T-cell (primary cell): ENCODE measurements around the gene NONO. TPM values are rescaled to one million over a fixed set of nuclear protein-coding genes. Genes with fewer than 3 reads are reported as not detected.
A peak's percentile ranks its signal among the peaks of the same experiment; 100 is the strongest.
"Not testable (repeated sequence)": the region's sequence is repeated elsewhere in the genome, so short reads cannot be mapped to it uniquely, and the experiment has no call there.

Experiments
- ATAC-seq, 4 experiments: fragments of 200-7000 bp in 3 of 4; fragments of 150-1000 bp in 1 of 4; cut with Tn5 transposase; replicated peaks in 1 of 4; 1 replicate in 3 of 4; 2 replicates in 1 of 4; pipeline ENCODE4 v1.10.0; 2021; ENCODE audit warnings: moderate library complexity in 3 of 4, mild to moderate bottlenecking in 2 of 4, moderate number of reproducible peaks in 1 of 4
- CTCF ChIA-PET, 2 donors: fragments of 300-600 bp; sonication (Branson Sonifier 250); formaldehyde crosslinking; loops; one replicate each; lab custom pipeline; 2022; ENCODE audit warnings: antibody characterized with exemption in 2 of 2; lab: Charles Lee
- POLR2A ChIA-PET, 2 donors: fragments of 300-600 bp; sonication (Branson Sonifier 250); formaldehyde crosslinking; loops; one replicate each; lab custom pipeline; 2022; ENCODE audit warnings: antibody characterized with exemption in 2 of 2; lab: Charles Lee
- DNase-seq, 35 experiments: peaks; one replicate each; pipeline versions ENCODE4 v3.0.0 to v3.0.0-alpha.2; 2013 to 2023
- H3K27ac ChIP-seq: one replicate; pipeline ENCODE4 v1.5.1; 2013; ENCODE audit warnings: low read length
- H3K27me3 ChIP-seq, 2 experiments: replicated peaks in 1 of 2; 1 replicate in 1 of 2; 2 replicates in 1 of 2; pipeline versions ENCODE4 v1.6.1 to v1.7.0; 2013; ENCODE audit warnings: low read length in 1 of 2, mixed read lengths in 1 of 2; ENCODE audit not compliant: control insufficient read depth in 2 of 2, insufficient read depth in 2 of 2; ENCODE audit errors: extremely low read depth in 1 of 2
- H3K36me3 ChIP-seq, 2 donors: 1 replicate in 1 of 2; 2 replicates in 1 of 2; pipeline versions ENCODE4 v1.6.1 to v1.7.0; 2013; ENCODE audit warnings: low read length in 1 of 2; ENCODE audit not compliant: control insufficient read depth in 2 of 2, insufficient read depth in 1 of 2; ENCODE audit errors: extremely low read depth in 1 of 2
- H3K4me1 ChIP-seq, 2 experiments: 1 replicate in 1 of 2; 2 replicates in 1 of 2; pipeline versions ENCODE4 v1.6.1 to v1.7.0; 2013; ENCODE audit warnings: low read length in 2 of 2, mixed read lengths in 1 of 2; ENCODE audit not compliant: insufficient read depth in 2 of 2, control insufficient read depth in 1 of 2; ENCODE audit errors: extremely low read depth in 1 of 2
- H3K4me3 ChIP-seq, 2 donors: 1 replicate in 1 of 2; 2 replicates in 1 of 2; pipeline versions ENCODE4 v1.5.1 to v1.7.0; 2013; ENCODE audit warnings: mild to moderate bottlenecking in 2 of 2, low read length in 1 of 2, moderate library complexity in 1 of 2; ENCODE audit not compliant: control insufficient read depth in 1 of 2; ENCODE audit errors: extremely low read depth in 1 of 2
- H3K9me3 ChIP-seq: 2 replicates; pipeline ENCODE4 v1.7.0; 2013
- H3K27ac Mint-ChIP-seq, 2 donors: one replicate each; pipeline ENCODE4 v1.8.0; 2020 to 2021; ENCODE audit warnings: mild to moderate bottlenecking in 2 of 2, mixed read lengths in 2 of 2
- H3K27me3 Mint-ChIP-seq, 2 donors: one replicate each; pipeline ENCODE4 v1.8.0; 2021 to 2022; ENCODE audit warnings: mixed read lengths in 2 of 2
- H3K36me3 Mint-ChIP-seq: one replicate; pipeline ENCODE4 v1.8.0; 2021; ENCODE audit warnings: mixed read lengths
- H3K4me1 Mint-ChIP-seq, 3 donors: one replicate each; pipeline ENCODE4 v1.8.0; 2020 to 2022; ENCODE audit warnings: mixed read lengths in 3 of 3, mild to moderate bottlenecking in 1 of 3
- H3K4me3 Mint-ChIP-seq, 3 donors: one replicate each; pipeline ENCODE4 v1.8.0; 2020 to 2022; ENCODE audit warnings: mild to moderate bottlenecking in 3 of 3, mixed read lengths in 3 of 3, moderate library complexity in 3 of 3
- H3K9me3 Mint-ChIP-seq, 3 donors: one replicate each; pipeline ENCODE4 v1.8.0; 2020 to 2022; ENCODE audit warnings: mixed read lengths in 3 of 3
- WGBS: methylation state at CpG from one replicate; pipeline ENCODE4 v1.1.5; 2013; ENCODE audit warnings: missing lambda C conversion rate; ENCODE audit not compliant: insufficient coverage; 5-methylcytosine and 5-hydroxymethylcytosine counted together
- total RNA-seq, 35 experiments: library from RNA in 6 of 35; stranded (reverse) in 6 of 35; fragments of 120-200 nt in 1 of 35; gene quantifications; one replicate each; pipeline versions ENCODE4 v1.2.1 to v1.2.4 and lab custom pipeline; 2013 to 2026

The NONO gene
- total RNA-seq, 5 donors from 2014 or later (not counting 1 experiment from before 2014, with no cell fraction given), result 322 to 419 (median 348) TPM

- peaks cover 0 to 10% of the 10 kb centered on the region in 2 donors for H3K27me3 Mint-ChIP-seq
- no peaks in the 10 kb centered on the region for H3K9me3 ChIP-seq
- no peaks in the 10 kb centered on the region for H3K4me1 Mint-ChIP-seq
- H3K4me1 ChIP-seq, result no peaks in the 10 kb centered on the region
- no peaks in the 10 kb centered on the region for H3K36me3 Mint-ChIP-seq
- no peaks in the 10 kb centered on the region for H3K27me3 ChIP-seq
- POLR2A ChIA-PET, result no interaction called here
- no peak overlapping the region for H3K27ac Mint-ChIP-seq
- DNase-seq (no peak), ATAC-seq (no peak)
- 96% methylated on average over 11 of the region's 19 CpGs for WGBS
- no peaks in the 10 kb centered on the region for H3K9me3 Mint-ChIP-seq
- H3K27ac ChIP-seq, result no peak overlapping the region
- H3K4me3 ChIP-seq, result no peak overlapping the region
- H3K4me3 Mint-ChIP-seq, result no peak overlapping the region
- CTCF ChIA-PET, result no interaction called here
- no peaks in the 10 kb centered on the region for H3K36me3 ChIP-seq
These were observed 13.5 kb upstream of the NONO start for GRCh38 chrX:71269801-71270395.

GRCh38 chrX:71272313-71272712 is 11.1 kb upstream of the NONO start:
- H3K4me3 Mint-ChIP-seq, H3K36me3 Mint-ChIP-seq, H3K27me3 ChIP-seq, H3K4me3 ChIP-seq, POLR2A ChIA-PET, DNase-seq, H3K9me3 Mint-ChIP-seq, H3K4me1 ChIP-seq, ATAC-seq, H3K27ac ChIP-seq, H3K4me1 Mint-ChIP-seq, H3K9me3 ChIP-seq, H3K27me3 Mint-ChIP-seq, CTCF ChIA-PET, H3K36me3 ChIP-seq, H3K27ac Mint-ChIP-seq: not testable (repeated sequence)
- no CpG with 5 or more reads among the region's 2 CpGs for WGBS

DNA sequence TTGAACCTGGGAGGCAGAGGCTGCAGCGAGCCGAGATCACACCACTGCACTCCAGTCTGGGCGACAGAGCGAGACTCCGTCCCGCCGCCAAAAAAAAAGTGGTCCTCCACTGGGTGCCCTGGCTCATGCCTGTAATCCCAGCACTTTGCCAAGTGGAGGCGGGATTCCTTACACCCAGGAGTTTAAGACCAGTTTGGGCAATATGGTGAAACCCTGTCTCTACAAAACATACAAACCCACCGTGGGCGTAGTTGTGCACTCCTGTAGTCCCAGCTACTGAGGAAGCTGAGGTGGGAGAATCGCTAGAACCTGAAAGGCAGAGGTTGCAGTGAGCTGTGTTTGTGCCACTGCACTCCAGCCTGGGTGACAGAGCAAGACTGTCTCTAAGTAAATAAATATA is 2.1 kb upstream of the NONO start:
- not testable (repeated sequence) for H3K9me3 ChIP-seq, H3K4me3 Mint-ChIP-seq
- CTCF ChIA-PET, result interaction anchor here (0.6 to 0.7 kb wide), 2 partner anchors 25 to 888 kb away, joined by 3 read pairs; no protein-coding TSS in a partner anchor

DNA sequence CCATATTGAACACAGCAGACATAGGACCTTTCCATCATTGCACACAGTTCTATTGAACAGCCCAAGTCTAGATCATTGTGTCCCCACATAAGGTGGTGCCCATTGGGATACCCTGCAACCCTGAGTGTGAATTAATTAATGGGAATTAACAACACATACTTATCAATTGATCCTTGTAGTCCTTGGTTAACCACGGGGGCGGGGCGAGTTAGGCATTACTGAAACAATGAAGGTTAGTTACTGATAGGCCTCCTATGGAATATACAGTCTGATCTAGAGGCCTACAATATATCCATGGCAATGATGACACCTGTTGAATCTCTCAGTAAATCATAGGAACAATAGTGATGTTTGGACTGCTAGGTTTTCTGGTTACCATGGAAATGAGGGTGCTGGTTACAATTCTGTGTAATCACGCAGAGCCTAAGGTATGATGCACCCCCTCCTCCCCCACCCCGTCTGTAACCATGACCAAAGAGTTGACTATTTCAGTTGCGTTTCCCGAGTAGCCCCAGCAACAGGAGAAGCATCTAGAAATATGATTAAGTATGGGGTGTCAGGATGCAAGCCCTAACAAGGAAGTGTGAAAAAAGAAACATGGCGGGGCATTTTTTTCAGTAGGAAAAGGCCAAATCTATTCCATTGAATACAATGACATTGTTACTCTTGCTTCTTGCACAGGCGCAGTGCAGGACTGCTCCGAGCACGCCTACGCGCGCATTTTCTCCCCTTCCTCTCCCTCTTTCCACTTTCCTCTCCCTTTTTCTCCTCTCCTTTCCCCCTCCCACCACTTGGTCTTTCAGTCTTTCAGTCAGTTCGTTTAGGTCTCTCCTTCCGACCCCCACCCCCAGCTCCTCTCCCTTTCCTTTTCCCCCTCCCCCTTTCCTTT is 677 bp upstream of the NONO start:
- ChIA-PET CTCF (interaction anchor here (0.6 to 1.8 kb wide), 11 partner anchors 15 to 324 kb away, joined by 3 to 22 read pairs (median 4); partner anchors contain the start of genes ZMYM3 (in 2 of the 2), MED12 (in 1 of the 2) and TAF1 (in 1 of the 2)), POLR2A (interaction anchor here (0.6 to 1.6 kb wide), 8 partner anchors 28 to 252 kb away, joined by 3 to 26 read pairs (median 4); partner anchors contain the start of genes TAF1 (in 2 of the 2) and ZMYM3 (in 1 of the 2))
- Mint-ChIP-seq H3K27me3 (peaks cover 0 to 6% of the 10 kb centered on the region in 2 donors), H3K9me3 (no peaks in the 10 kb centered on the region), H3K36me3 (peaks cover 3% of the 10 kb centered on the region), H3K4me3 (peak overlapping the region; percentile 92 to 97 (median 97)), H3K4me1 (peaks cover 6 to 20% (median 16%) of the 10 kb centered on the region in 3 donors), H3K27ac (peak overlapping the region; percentile 98 to 99)
- peaks cover 9 to 17% of the 10 kb centered on the region in 2 experiments for H3K4me1 ChIP-seq
- H3K27ac ChIP-seq, result peak overlapping the region; percentile 96
- H3K4me3 ChIP-seq, result peak overlapping the region; percentile 25 to 79
- no peaks in the 10 kb centered on the region for H3K9me3 ChIP-seq
- WGBS, result 2% methylated on average over 6 of the region's 16 CpGs
- no peaks in the 10 kb centered on the region for H3K27me3 ChIP-seq
- ATAC-seq (peak; percentile 54 to 62 (median 58)), DNase-seq (peak in 29 of 35 experiments; percentile 7 to 65 (median 30))
- no peaks in the 10 kb centered on the region for H3K36me3 ChIP-seq

More for the DNA sequence above, 2.1 kb upstream of the NONO start:
- not testable (repeated sequence) for H3K36me3 ChIP-seq, H3K27ac Mint-ChIP-seq, H3K4me3 ChIP-seq, ATAC-seq, H3K9me3 Mint-ChIP-seq, H3K36me3 Mint-ChIP-seq, DNase-seq, H3K4me1 ChIP-seq, H3K27me3 ChIP-seq, H3K27me3 Mint-ChIP-seq, H3K27ac ChIP-seq
- POLR2A ChIA-PET, result interaction anchor here in 1 of 2 donors (0.6 kb wide), 1 partner anchor 73 kb away, joined by 4 read pairs; no protein-coding TSS in a partner anchor
- peaks cover 6 to 16% (median 10%) of the 10 kb centered on the region in 3 donors for H3K4me1 Mint-ChIP-seq
- 97% methylated on average over 5 of the region's 11 CpGs for WGBS

- Histone ChIP-seq H3K4me3 (no peak overlapping the region), H3K27ac (no peak overlapping the region), H3K4me1 (peaks cover 9 to 23% of the 10 kb centered on the region in 2 experiments), H3K27me3 (no peaks in the 10 kb centered on the region), H3K36me3 (peaks cover 0 to 7% of the 10 kb centered on the region in 2 donors), H3K9me3 (no peaks in the 10 kb centered on the region)
- DNase-seq, result no peak
- Mint-ChIP-seq H3K9me3 (no peaks in the 10 kb centered on the region), H3K4me3 (peak overlapping the region; percentile 65 to 97 (median 92)), H3K36me3 (peaks cover 7% of the 10 kb centered on the region), H3K27me3 (peaks cover 0 to 4% of the 10 kb centered on the region in 2 donors), H3K4me1 (peaks cover 14 to 32% (median 25%) of the 10 kb centered on the region in 3 donors), H3K27ac (no peak overlapping the region)
- POLR2A ChIA-PET, result no interaction called here
- no peak for ATAC-seq
- CTCF ChIA-PET, result no interaction called here
These were observed 2.5 kb downstream of the NONO start for GRCh38 chrX:71285929-71286328.

- Mint-ChIP-seq H3K9me3 (no peaks in the 10 kb centered on the region), H3K36me3 (peaks cover 18% of the 10 kb centered on the region), H3K27ac (no peak overlapping the region), H3K27me3 (peaks cover 0 to 9% of the 10 kb centered on the region in 2 donors), H3K4me1 (peaks cover 8 to 21% (median 19%) of the 10 kb centered on the region in 3 donors), H3K4me3 (no peak overlapping the region)
- ATAC-seq (no peak), DNase-seq (no peak)
- POLR2A ChIA-PET, result no interaction called here
- CTCF ChIA-PET, result interaction anchor here in 1 of 2 donors (1.4 kb wide), 1 partner anchor 8 kb away, joined by 4 read pairs; the partner anchor contains the start of gene NONO
- H3K4me1 ChIP-seq, result peaks cover 0 to 14% of the 10 kb centered on the region in 2 experiments
- no peak overlapping the region for H3K27ac ChIP-seq
- H3K27me3 ChIP-seq, result no peaks in the 10 kb centered on the region
- no peak overlapping the region for H3K4me3 ChIP-seq
- peaks cover 0 to 46% of the 10 kb centered on the region in 2 donors for H3K36me3 ChIP-seq
- no peaks in the 10 kb centered on the region for H3K9me3 ChIP-seq
- no CpG with 5 or more reads among the region's 6 CpGs for WGBS
These were observed 7.9 kb downstream of the NONO start for GRCh38 chrX:71291381-71291780.
